HG03064 (cell line): ENCODE measurements around the gene CLEC16A.

Source experiments
- ATAC-seq: cut with Tn5 transposase; IDR thresholded peaks from one replicate; pipeline ENCODE4 v1.9.1; 2021; ENCODE audit warnings: low read depth; ENCODE audit not compliant: unreplicated experiment

The CLEC16A gene

GRCh38 chr16:11224894-11225676 is 280.7 kb downstream of the CLEC16A start:
- peak; percentile 67 for ATAC-seq

DNA sequence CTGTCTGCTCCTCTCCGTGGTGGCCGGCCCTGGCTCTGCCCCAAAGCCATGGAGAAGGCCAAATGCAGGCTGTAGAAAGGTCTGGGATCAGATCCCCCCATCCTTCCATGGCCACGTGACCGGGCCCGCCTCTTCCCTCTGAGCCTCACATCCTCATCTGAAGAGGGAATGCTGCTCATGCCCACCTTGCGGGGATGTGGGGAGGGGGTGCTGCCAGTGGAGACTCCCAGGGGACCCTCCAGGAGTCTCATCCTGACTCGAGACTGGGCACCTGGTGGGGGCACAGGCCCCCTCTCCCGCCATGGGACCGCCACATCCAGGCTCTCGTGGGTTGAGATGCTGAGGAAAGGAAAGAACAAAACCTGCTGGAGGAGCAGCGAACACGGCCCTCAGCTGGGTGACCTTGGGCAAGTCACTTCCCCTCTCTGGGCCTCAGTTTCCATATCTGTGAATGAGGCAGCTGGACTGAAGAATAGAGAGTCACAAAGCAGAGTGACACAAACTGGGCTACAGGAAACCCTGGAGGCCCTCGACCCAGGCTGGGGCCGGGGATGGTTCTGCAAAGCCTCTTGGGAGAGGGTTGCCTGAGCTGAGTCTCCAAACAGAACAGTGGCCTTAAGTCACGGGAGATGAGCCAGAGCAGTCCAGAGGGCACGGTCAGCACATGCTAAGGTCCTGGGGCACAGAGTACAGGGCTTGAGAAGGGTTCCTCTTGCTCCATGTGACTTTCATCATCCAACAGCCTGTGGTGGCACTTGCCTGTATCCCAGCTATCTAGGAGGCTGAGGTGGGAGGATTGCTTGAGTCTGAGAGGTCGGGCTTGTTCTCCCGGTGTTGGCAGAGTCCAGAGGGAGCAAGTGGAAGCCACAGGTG is 281.5 kb downstream of the CLEC16A start:
- no peak for ATAC-seq

GRCh38 chr16:11229432-11229831 is 285.1 kb downstream of the CLEC16A start:
- no peak for ATAC-seq

- no peak for ATAC-seq
These were observed 285.5 kb downstream of the CLEC16A start for GRCh38 chr16:11229906-11230305.

- ATAC-seq: no peak
These were observed 287.1 kb downstream of the CLEC16A start for GRCh38 chr16:11231367-11231970.
